K562 (cell line): ENCODE data around the gene KRT36. TPM values are rescaled to one million over a fixed set of nuclear protein-coding genes. Genes with fewer than 3 reads are reported as not detected.

Experiments
- ATAC-seq: fragments of 200-7000 bp; cut with Tn5 transposase; 3 replicates; pipeline ENCODE4 v1.9.1; 2020; ENCODE audit warnings: moderate library complexity
- BruUV-seq: library from RNA; stranded (reverse); fragments of 400-500 nt; replicated peaks from 2 replicates; lab custom pipeline; 2021; lab: Mats Ljungman, UMichigan
- CTCF ChIA-PET: fragments of 300-600 bp; formaldehyde crosslinking; extraction: SDS; loops from one replicate; lab custom pipeline; 2021; ENCODE audit warnings: low intra/inter-chr PET ratio; lab: Yijun Ruan, JAX
- POLR2A ChIA-PET: fragments of 300-600, 350-650 bp; sonication (Branson Sonifier 250); formaldehyde crosslinking; extraction: SDS; loops from one replicate; lab custom pipeline; 2021; ENCODE audit warnings: antibody characterized with exemption, inconsistent platforms; lab: Yijun Ruan, JAX
- DNase-seq, 4 experiments: peaks; one replicate each; pipeline versions ENCODE4 v3.0.0 to v3.0.0-alpha.2; 2011 to 2018; ENCODE audit warnings: low spot score in 3 of 4, mixed read lengths in 3 of 4; ENCODE audit errors: extremely low read depth in 1 of 4
- FAIRE-seq: peaks from 2 replicates; lab custom pipeline; 2011; peaks lifted over from hg19 to GRCh38; lab: Jason Lieb, UNC
- H2AFZ ChIP-seq: 2 replicates; pipeline ENCODE4 v1.6.0; 2011; ENCODE audit warnings: low read depth, low read length, control low read depth, inconsistent platforms
- H3K27ac ChIP-seq: fragments of 200-600 bp; 3 replicates; pipeline ENCODE4 v1.8.0; 2011; ENCODE audit warnings: low read depth, mild to moderate bottlenecking, control low read depth, inconsistent platforms, low read length, moderate library complexity, mixed read lengths; ENCODE audit errors: extremely low read depth
- H3K27me3 ChIP-seq, 2 experiments: fragments of 300-600 bp in 1 of 2; 2 replicates in 1 of 2; 3 replicates in 1 of 2; pipeline versions ENCODE4 v1.6.0 to v1.8.0; 2011; ENCODE audit warnings: inconsistent platforms in 2 of 2, low read length in 2 of 2, mild to moderate bottlenecking in 1 of 2, mixed read lengths in 1 of 2, moderate library complexity in 1 of 2; ENCODE audit not compliant: control insufficient read depth in 2 of 2, insufficient read depth in 2 of 2
- H3K36me3 ChIP-seq: fragments of 300-600 bp; 3 replicates; pipeline ENCODE4 v1.8.0; 2011; ENCODE audit warnings: mild to moderate bottlenecking, low read length, inconsistent platforms; ENCODE audit not compliant: control insufficient read depth, insufficient read depth
- H3K4me1 ChIP-seq, 2 experiments: fragments of 200-600 bp in 1 of 2; replicated peaks in 1 of 2; 2 replicates in 1 of 2; 3 replicates in 1 of 2; pipeline versions ENCODE4 v1.5.1 to v1.8.0; 2011; ENCODE audit warnings: inconsistent platforms in 2 of 2, low read length in 2 of 2, mild to moderate bottlenecking in 1 of 2, mixed read lengths in 1 of 2, moderate library complexity in 1 of 2; ENCODE audit not compliant: control insufficient read depth in 2 of 2, insufficient read depth in 2 of 2
- H3K4me2 ChIP-seq: 2 replicates; pipeline ENCODE4 v1.6.1; 2011; ENCODE audit warnings: low read length, control low read depth, inconsistent platforms, mixed read lengths; ENCODE audit not compliant: insufficient read depth
- H3K4me3 ChIP-seq: fragments of 200-600 bp; sonication (generic), shearing (Covaris generic); 2 replicates; pipeline ENCODE4 v1.5.1; 2016; ENCODE audit warnings: control low read depth, inconsistent platforms
- H3K79me2 ChIP-seq: fragments of 200-600 bp; 3 replicates; pipeline ENCODE4 v1.8.0; 2011; ENCODE audit warnings: low read length, inconsistent platforms; ENCODE audit not compliant: control insufficient read depth, insufficient read depth
- H3K9ac ChIP-seq, 2 experiments: 2 replicates each; pipeline versions ENCODE4 v1.6.0 to v1.6.1; 2011; ENCODE audit warnings: low read depth in 2 of 2, low read length in 2 of 2, control low read depth in 1 of 2, inconsistent platforms in 1 of 2, mild to moderate bottlenecking in 1 of 2, mixed read lengths in 1 of 2; ENCODE audit not compliant: insufficient read depth in 1 of 2
- H3K9me1 ChIP-seq: one replicate; pipeline ENCODE4 v1.6.0; 2011; ENCODE audit warnings: inconsistent platforms, mild to moderate bottlenecking, low read length, moderate library complexity; ENCODE audit not compliant: control insufficient read depth, insufficient read depth
- H3K9me3 ChIP-seq: replicated peaks from 2 replicates; pipeline ENCODE4 v1.5.1; 2011; ENCODE audit warnings: low read depth, low read length, inconsistent platforms; ENCODE audit not compliant: control insufficient read depth, insufficient read depth
- H4K20me1 ChIP-seq: replicated peaks from 2 replicates; pipeline ENCODE4 v1.6.1; 2011; ENCODE audit warnings: low read length, inconsistent platforms, mixed read lengths; ENCODE audit not compliant: control insufficient read depth, insufficient read depth
- ADNP ChIP-seq: fragments of 200-800 bp; sonication (Bioruptor generic); IDR thresholded peaks from 2 replicates; pipeline ENCODE4 v1.6.1; 2016; ENCODE audit warnings: missing genetic modification characterization, missing compliant biosample characterization
- CHD4 ChIP-seq: fragments of 200-600 bp; sonication (generic); IDR thresholded peaks from 3 replicates; pipeline ENCODE4 v1.6.1; 2012; ENCODE audit warnings: low read depth, mild to moderate bottlenecking, mixed read lengths, low read length, inconsistent platforms; ENCODE audit not compliant: insufficient read depth, insufficient replicate concordance, poor library complexity, severe bottlenecking
- CREM ChIP-seq: IDR thresholded peaks from 2 replicates; pipeline ENCODE4 v1.6.1; 2014; ENCODE audit warnings: antibody characterized with exemption, low read depth
- DPF2 ChIP-seq: fragments of 450-650 bp; IDR thresholded peaks from 2 replicates; pipeline ENCODE4 v1.6.1; 2016
- EP300 ChIP-seq: IDR thresholded peaks from 2 replicates; pipeline ENCODE4 v1.6.1; 2012; ENCODE audit warnings: low read length, improper control_type of control experiment
- ETV1 ChIP-seq: fragments of 450-650 bp; conservative IDR thresholded peaks from 2 replicates; pipeline ENCODE4 v1.6.1; 2016; ENCODE audit warnings: missing genetic modification characterization, control low read depth, low read depth, missing compliant biosample characterization
- HDAC1 ChIP-seq, 2 experiments: fragments of 450-650 bp; IDR thresholded peaks; 2 replicates each; pipeline ENCODE4 v1.6.1; 2016 to 2017; ENCODE audit warnings: inconsistent platforms in 1 of 2, mild to moderate bottlenecking in 1 of 2, moderate library complexity in 1 of 2
- HDAC2 ChIP-seq: fragments of 450-650 bp; IDR thresholded peaks from 2 replicates; pipeline ENCODE4 v1.6.1; 2016; ENCODE audit warnings: mild to moderate bottlenecking
- HEY1 ChIP-seq: fragments of 250-450 bp; sonication (Bioruptor Pico); IDR thresholded peaks from 2 replicates; pipeline ENCODE4 v1.5.0; 2020; ENCODE audit warnings: mild to moderate bottlenecking, moderate library complexity, borderline replicate concordance
- JUN ChIP-seq, 2 experiments: sonication (generic) in 1 of 2; formaldehyde crosslinking in 1 of 2; IDR thresholded peaks; 2 replicates each; pipeline versions ENCODE4 v1.6.1 to v1.8.0; 2012 to 2022; ENCODE audit warnings: borderline replicate concordance in 2 of 2, mild to moderate bottlenecking in 2 of 2, improper control_type of control experiment in 1 of 2, low read depth in 1 of 2, low read length in 1 of 2, missing genetic modification reagents in 1 of 2
- RBM25 ChIP-seq: fragments of 200-400 bp; formaldehyde crosslinking; IDR thresholded peaks from 2 replicates; pipeline ENCODE4 v1.6.1; 2018; ENCODE audit warnings: low read length, low read depth, moderate library complexity; ENCODE audit not compliant: severe bottlenecking
- SUPT5H ChIP-seq: fragments of 450-650 bp; IDR thresholded peaks from 2 replicates; pipeline ENCODE4 v1.6.1; 2016
- TEAD4 ChIP-seq, 2 experiments: sonication (generic) in 1 of 2; formaldehyde crosslinking in 1 of 2; IDR thresholded peaks; 2 replicates each; pipeline versions ENCODE4 v1.6.1 to v1.8.0; 2012 to 2022; ENCODE audit warnings: borderline replicate concordance in 1 of 2, inconsistent platforms in 1 of 2, low read length in 1 of 2, mild to moderate bottlenecking in 1 of 2, missing genetic modification reagents in 1 of 2
- ZNF316 ChIP-seq: fragments of 450-650 bp; IDR thresholded peaks from 2 replicates; pipeline ENCODE4 v1.6.1; 2016
- WGBS: fragments of 100-300 bp; shearing (Covaris generic); methylation state at CpG from one replicate; pipeline ENCODE4 v1.1.6; 2016; ENCODE audit warnings: low coverage, mixed read lengths; ENCODE audit not compliant: insufficient coverage; ENCODE audit errors: missing lambda C conversion rate; 5-methylcytosine and 5-hydroxymethylcytosine counted together
- in situ Hi-C: fragments of 300-500 bp; cut with MboI; formaldehyde crosslinking; loops from 4 replicates; pipeline ENCODE4 v1.15.0; 2018; ENCODE audit warnings: inconsistent platforms, mixed read lengths
- intact Hi-C: fragments of 100-400 bp; cut with micrococcal nuclease; formaldehyde crosslinking; loops from 2 replicates; pipeline ENCODE4 v1.14.2; 2022
- polyA plus RNA-seq, 8 experiments: library from polyadenylated mRNA; depleted of rRNA in 4 of 8; stranded (reverse) in 5 of 8; unstranded in 3 of 8; fragments of >200 nt; fragmentation: Nextera tagmentation in 2 of 8; fragmentation: Illumina TruSeq in 1 of 8; extraction: Ambion mirVana in 2 of 8; extraction: Trizol in 1 of 8; gene quantifications; 2 replicates each; pipeline versions ENCODE4 v1.2.1 to v1.2.3, GENCODE V29; 2011 to 2014; ENCODE audit warnings: inconsistent platforms in 1 of 8, missing spikeins in 1 of 8
- total RNA-seq, 7 experiments: library from RNA; depleted of rRNA in 6 of 7; stranded (reverse); fragments of >200 nt in 6 of 7; fragmentation: Illumina TruSeq in 2 of 7; extraction: Trizol in 2 of 7; gene quantifications; 2 replicates each; pipeline versions ENCODE4 v1.2.1 to v1.2.3, GENCODE V29; 2011 to 2021; ENCODE audit warnings: low replicate concordance in 1 of 7
- TF ChIP-seq, protein P1 (sequence below): fragments of 250-450 bp; sonication (Bioruptor Pico); IDR thresholded peaks from 2 replicates; pipeline ENCODE4 v1.8.0; 2021; ENCODE audit warnings: borderline replicate concordance, mild to moderate bottlenecking, moderate library complexity; ENCODE audit not compliant: poor library complexity, severe bottlenecking
- TF ChIP-seq, protein P2 (sequence below): fragments of 450-650 bp; formaldehyde crosslinking; IDR thresholded peaks from 2 replicates; pipeline ENCODE4 v1.4.0; 2020; ENCODE audit warnings: mild to moderate bottlenecking
- TF ChIP-seq, protein P3 (sequence below), 3 experiments: IDR thresholded peaks in 2 of 3; conservative IDR thresholded peaks in 1 of 3; 2 replicates each; pipeline ENCODE4 v1.5.1; 2011 to 2012; ENCODE audit warnings: low read length in 3 of 3, mild to moderate bottlenecking in 3 of 3, control low read depth in 2 of 3, improper control_type of control experiment in 1 of 3, inconsistent platforms in 1 of 3, low read depth in 1 of 3, mixed read lengths in 1 of 3, moderate library complexity in 1 of 3; ENCODE audit not compliant: insufficient read depth in 2 of 3

KRT36 gene
- total and polyA plus RNA-seq, 9 of the 15 experiments (the other 6 are each of a cell fraction or from before 2014, with no cell fraction given) = 0.04 TPM; not detected in 8

DNA sequence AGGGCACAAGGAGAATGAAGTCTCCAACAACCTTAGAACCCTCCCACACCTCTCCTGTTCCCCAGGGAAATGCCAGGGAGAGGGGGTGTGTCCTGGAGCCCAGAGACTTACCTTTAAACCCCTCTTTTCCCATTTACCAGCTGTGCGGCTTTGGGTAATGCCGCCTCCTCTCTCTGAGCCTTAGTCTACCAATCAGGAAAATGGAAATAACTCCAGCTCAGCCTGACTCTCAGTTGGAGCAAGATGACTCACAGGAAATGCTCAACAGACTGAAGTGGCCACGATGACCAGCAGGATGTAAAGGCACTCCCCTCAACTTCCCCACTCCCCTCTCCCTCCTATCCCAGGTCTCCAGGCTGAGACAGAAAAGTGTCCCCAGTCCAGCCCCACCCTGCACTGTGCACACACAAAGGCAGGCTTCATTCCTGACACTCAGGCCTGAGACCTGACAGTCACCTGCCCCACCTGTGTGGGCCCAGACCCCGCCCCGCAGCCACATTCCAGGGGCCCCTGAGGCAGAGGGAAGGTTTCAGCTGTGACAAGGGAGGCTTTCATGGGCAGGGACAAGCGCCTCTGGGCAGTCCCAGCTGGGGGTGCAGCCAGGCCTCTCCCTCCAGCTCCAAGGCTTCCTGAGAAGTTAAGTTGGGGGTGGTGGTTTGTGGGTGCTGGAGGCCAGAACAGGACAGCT, 32.0 kb upstream of the KRT36 start:
- ChIA-PET POLR2A (interaction anchor here (0.6 to 1.5 kb wide), 6 partner anchors 9 to 169 kb away, joined by 3 to 7 read pairs (median 3); no protein-coding TSS in a partner anchor), CTCF (no interaction called here)
- H4K20me1 ChIP-seq = no peaks in the 10 kb centered on the region
- peak; percentile 33 to 81 (median 53) for DNase-seq
- peak; percentile 79 for ATAC-seq
- H3K4me2 ChIP-seq = peak overlapping the region; percentile 19
- intact Hi-C loops (no loop called here), in situ Hi-C loops (no loop called here)
- peak overlapping the region; percentile 70 for H3K27ac ChIP-seq
- H3K9ac ChIP-seq = peak overlapping the region; percentile 24 to 80; a peak in 3 of 4 replicates
- H3K9me1 ChIP-seq = no peaks in the 10 kb centered on the region
- peaks cover 31% of the 10 kb centered on the region; the same call in 1 of the 3 replicates for H3K36me3 ChIP-seq
- peaks cover 10% of the 10 kb centered on the region for H3K79me2 ChIP-seq
- no peaks in the 10 kb centered on the region for H3K27me3 ChIP-seq
- no TSS peak for BruUV-seq
- 42% methylated on average over 6 of the region's 6 CpGs for WGBS
- peaks cover 38 to 69% of the 10 kb centered on the region in 2 experiments for H3K4me1 ChIP-seq
- H3K4me3 ChIP-seq = no peak overlapping the region
- H2AFZ ChIP-seq = no peak overlapping the region
- peak; percentile 99 for FAIRE-seq
- H3K9me3 ChIP-seq = no peaks in the 10 kb centered on the region
- TF ChIP-seq, protein P1, sequence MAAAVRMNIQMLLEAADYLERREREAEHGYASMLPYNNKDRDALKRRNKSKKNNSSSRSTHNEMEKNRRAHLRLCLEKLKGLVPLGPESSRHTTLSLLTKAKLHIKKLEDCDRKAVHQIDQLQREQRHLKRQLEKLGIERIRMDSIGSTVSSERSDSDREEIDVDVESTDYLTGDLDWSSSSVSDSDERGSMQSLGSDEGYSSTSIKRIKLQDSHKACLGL (CRISPR knock-in tag) = no peak
- TF ChIP-seq, protein P2, sequence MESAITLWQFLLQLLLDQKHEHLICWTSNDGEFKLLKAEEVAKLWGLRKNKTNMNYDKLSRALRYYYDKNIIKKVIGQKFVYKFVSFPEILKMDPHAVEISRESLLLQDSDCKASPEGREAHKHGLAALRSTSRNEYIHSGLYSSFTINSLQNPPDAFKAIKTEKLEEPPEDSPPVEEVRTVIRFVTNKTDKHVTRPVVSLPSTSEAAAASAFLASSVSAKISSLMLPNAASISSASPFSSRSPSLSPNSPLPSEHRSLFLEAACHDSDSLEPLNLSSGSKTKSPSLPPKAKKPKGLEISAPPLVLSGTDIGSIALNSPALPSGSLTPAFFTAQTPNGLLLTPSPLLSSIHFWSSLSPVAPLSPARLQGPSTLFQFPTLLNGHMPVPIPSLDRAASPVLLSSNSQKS (CRISPR knock-in tag) = no peak
- TF ChIP-seq ETV1 (peak; percentile 72; the same call in 1 of the 2 replicates), SUPT5H (peak; percentile 24; the same call in 1 of the 2 replicates), EP300 (peak; percentile 66; the same call in 1 of the 2 replicates), HDAC2 (peak; percentile 79), DPF2 (peak; percentile 79), CREM (0 out of 2 replicates have a peak, but pooled peaks have one; percentile 23), JUN (IDR thresholded peaks at IDR 0.05; ENCODE audit: borderline replicate concordance, low read depth, low read length) (peak; percentile 58; the same call in 1 of the 2 replicates), JUN (CRISPR knock-in tag; IDR thresholded peaks at IDR 0.05; ENCODE audit: borderline replicate concordance) (no peak), HDAC1 (IDR thresholded peaks at IDR 0.05) (peak in 1 of 2 experiments; percentile 27; a peak in 1 of 4 replicates), HEY1 (no peak), ZNF316 (0 out of 2 replicates have a peak, but pooled peaks have one; percentile 22), RBM25 (peak; percentile 96), ADNP (tag) (0 out of 2 replicates have a peak, but pooled peaks have one; percentile 53), CHD4 (peak; percentile 86), TEAD4 (IDR thresholded peaks at IDR 0.05; ENCODE audit: low read length) (no peak), TEAD4 (CRISPR knock-in tag; IDR thresholded peaks at IDR 0.05; ENCODE audit: borderline replicate concordance) (no peak)
- TF ChIP-seq, protein P3, sequence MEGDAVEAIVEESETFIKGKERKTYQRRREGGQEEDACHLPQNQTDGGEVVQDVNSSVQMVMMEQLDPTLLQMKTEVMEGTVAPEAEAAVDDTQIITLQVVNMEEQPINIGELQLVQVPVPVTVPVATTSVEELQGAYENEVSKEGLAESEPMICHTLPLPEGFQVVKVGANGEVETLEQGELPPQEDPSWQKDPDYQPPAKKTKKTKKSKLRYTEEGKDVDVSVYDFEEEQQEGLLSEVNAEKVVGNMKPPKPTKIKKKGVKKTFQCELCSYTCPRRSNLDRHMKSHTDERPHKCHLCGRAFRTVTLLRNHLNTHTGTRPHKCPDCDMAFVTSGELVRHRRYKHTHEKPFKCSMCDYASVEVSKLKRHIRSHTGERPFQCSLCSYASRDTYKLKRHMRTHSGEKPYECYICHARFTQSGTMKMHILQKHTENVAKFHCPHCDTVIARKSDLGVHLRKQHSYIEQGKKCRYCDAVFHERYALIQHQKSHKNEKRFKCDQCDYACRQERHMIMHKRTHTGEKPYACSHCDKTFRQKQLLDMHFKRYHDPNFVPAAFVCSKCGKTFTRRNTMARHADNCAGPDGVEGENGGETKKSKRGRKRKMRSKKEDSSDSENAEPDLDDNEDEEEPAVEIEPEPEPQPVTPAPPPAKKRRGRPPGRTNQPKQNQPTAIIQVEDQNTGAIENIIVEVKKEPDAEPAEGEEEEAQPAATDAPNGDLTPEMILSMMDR (IDR thresholded peaks at IDR 0.05 in 2 of 3, conservative IDR thresholded peaks at IDR 0.05 in 1 of 3; ENCODE audit: insufficient read depth in 2 of 3, low read depth in 1 of 3, low read length in 3 of 3) = 0 out of 6 replicates have a peak, but pooled peaks of 1 of the 3 experiments have one; percentile 11
